Osteoblast (primary cell): Measurements from ENCODE around the gene NEURL1B. TPM values are rescaled to one million over a fixed set of nuclear protein-coding genes. Genes with fewer than 3 reads are reported as not detected.

Source experiments
- DNase-seq: peaks from one replicate; pipeline ENCODE4 v3.0.0; 2011; ENCODE audit warnings: low spot score, mixed read lengths; ENCODE audit not compliant: insufficient read length; ENCODE audit errors: missing footprints
- H2AFZ ChIP-seq: 2 replicates; pipeline ENCODE4 v1.6.0; 2011; ENCODE audit warnings: mild to moderate bottlenecking, low read length
- H3K27ac ChIP-seq: 2 replicates; pipeline ENCODE4 v1.5.1; 2011; ENCODE audit warnings: mild to moderate bottlenecking, low read depth, low read length, moderate library complexity
- H3K27me3 ChIP-seq: 2 replicates; pipeline ENCODE4 v1.6.0; 2012; ENCODE audit warnings: mild to moderate bottlenecking, control low read depth, inconsistent platforms, low read length, moderate library complexity; ENCODE audit not compliant: insufficient read depth
- H3K36me3 ChIP-seq: 2 replicates; pipeline ENCODE4 v1.5.1; 2011; ENCODE audit warnings: mild to moderate bottlenecking, low read length, control low read depth, moderate library complexity; ENCODE audit not compliant: insufficient read depth
- H3K4me1 ChIP-seq: 2 replicates; pipeline ENCODE4 v1.5.1; 2011; ENCODE audit warnings: mild to moderate bottlenecking, low read length, control low read depth, moderate library complexity; ENCODE audit not compliant: insufficient read depth
- H3K4me2 ChIP-seq: 2 replicates; pipeline ENCODE4 v1.6.0; 2011; ENCODE audit warnings: mild to moderate bottlenecking, low read length; ENCODE audit not compliant: insufficient read depth
- H3K4me3 ChIP-seq: fragments of 200-600 bp; sonication (generic); 3 replicates; pipeline ENCODE4 v1.5.1; 2012; ENCODE audit warnings: mild to moderate bottlenecking, low read length, inconsistent platforms; ENCODE audit not compliant: insufficient read depth
- H3K79me2 ChIP-seq: 2 replicates; pipeline ENCODE4 v1.6.0; 2012; ENCODE audit warnings: mild to moderate bottlenecking, low read length, control low read depth, inconsistent platforms; ENCODE audit not compliant: insufficient read depth
- H3K9me3 ChIP-seq: 2 replicates; pipeline ENCODE4 v1.5.1; 2011; ENCODE audit warnings: low read depth, low read length, control low read depth
- H4K20me1 ChIP-seq: 2 replicates; pipeline ENCODE4 v1.6.0; 2012; ENCODE audit warnings: mild to moderate bottlenecking, low read length, control low read depth; ENCODE audit not compliant: insufficient read depth
- total RNA-seq: library from RNA; depleted of rRNA; stranded (reverse); fragments of >200 nt; gene quantifications from 2 replicates; pipeline ENCODE4 v1.2.3, GENCODE V29; 2012
- TF ChIP-seq, protein P1 (sequence below): IDR thresholded peaks from 2 replicates; pipeline ENCODE4 v1.5.1; 2011; ENCODE audit warnings: mild to moderate bottlenecking, low read depth, low read length, moderate library complexity; ENCODE audit errors: extremely low read depth

The NEURL1B gene
- total RNA-seq, 1 donor = 0.36 TPM

DNA sequence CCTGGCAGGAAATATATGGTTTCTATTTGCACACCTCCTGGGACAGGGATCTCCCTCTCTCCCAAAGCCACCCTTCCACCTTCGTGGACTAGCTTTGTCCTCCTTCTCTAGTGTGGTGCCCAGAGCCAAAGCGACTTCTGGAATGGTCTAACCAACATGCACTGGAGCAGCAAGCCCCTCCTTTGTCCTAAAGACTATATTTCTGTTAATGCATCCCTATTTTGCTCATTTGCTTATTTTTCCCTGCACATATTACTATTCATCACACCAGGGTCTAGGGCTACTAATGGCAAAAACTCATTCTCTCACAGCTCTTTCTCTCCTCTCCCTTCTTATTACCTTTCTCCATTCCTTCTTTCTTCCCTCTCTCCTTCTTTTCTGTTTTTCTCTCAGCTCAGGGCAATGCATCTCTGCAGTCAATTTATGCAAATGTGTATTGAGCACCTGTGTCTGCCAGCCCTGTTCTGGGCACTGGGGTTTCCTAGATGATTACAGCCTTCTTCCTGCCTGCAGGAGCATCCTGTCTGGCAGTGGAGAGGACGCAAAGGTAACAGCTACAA is 2.8 kb upstream of the NEURL1B start:
- H3K4me3 ChIP-seq = no peak overlapping the region
- H3K27me3 ChIP-seq = peaks cover 3% of the 10 kb centered on the region
- no peak overlapping the region for H3K27ac ChIP-seq
- no peak overlapping the region for H2AFZ ChIP-seq
- TF ChIP-seq, protein P1, sequence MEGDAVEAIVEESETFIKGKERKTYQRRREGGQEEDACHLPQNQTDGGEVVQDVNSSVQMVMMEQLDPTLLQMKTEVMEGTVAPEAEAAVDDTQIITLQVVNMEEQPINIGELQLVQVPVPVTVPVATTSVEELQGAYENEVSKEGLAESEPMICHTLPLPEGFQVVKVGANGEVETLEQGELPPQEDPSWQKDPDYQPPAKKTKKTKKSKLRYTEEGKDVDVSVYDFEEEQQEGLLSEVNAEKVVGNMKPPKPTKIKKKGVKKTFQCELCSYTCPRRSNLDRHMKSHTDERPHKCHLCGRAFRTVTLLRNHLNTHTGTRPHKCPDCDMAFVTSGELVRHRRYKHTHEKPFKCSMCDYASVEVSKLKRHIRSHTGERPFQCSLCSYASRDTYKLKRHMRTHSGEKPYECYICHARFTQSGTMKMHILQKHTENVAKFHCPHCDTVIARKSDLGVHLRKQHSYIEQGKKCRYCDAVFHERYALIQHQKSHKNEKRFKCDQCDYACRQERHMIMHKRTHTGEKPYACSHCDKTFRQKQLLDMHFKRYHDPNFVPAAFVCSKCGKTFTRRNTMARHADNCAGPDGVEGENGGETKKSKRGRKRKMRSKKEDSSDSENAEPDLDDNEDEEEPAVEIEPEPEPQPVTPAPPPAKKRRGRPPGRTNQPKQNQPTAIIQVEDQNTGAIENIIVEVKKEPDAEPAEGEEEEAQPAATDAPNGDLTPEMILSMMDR = no peak
- H3K4me1 ChIP-seq = peaks cover 12% of the 10 kb centered on the region
- DNase-seq = no peak
- no peak overlapping the region for H3K4me2 ChIP-seq
- no peaks in the 10 kb centered on the region for H3K79me2 ChIP-seq
- no peaks in the 10 kb centered on the region for H3K9me3 ChIP-seq
- H4K20me1 ChIP-seq = peaks cover under 1% of the 10 kb centered on the region
- no peaks in the 10 kb centered on the region for H3K36me3 ChIP-seq

DNA sequence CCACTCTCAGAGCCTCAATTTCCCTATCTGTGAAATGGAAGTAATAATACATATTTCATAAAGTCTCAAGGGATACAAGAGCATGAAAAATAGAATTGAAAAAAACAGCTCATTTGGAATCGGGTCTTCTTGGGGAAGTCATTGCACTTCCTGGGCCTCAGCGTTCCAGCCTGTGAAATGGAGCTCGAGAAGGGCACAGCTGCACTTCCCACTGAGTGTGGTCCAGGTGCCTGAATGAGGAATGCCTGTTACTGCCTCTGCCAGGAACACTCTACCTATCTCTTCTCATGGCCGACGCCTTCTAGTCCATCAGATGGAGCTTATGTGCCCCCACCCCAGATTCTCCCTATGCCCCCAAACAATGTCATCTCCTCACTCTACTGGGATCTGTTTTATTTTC is 924 bp upstream of the NEURL1B start:
- Histone ChIP-seq H3K9me3 (no peaks in the 10 kb centered on the region), H3K4me1 (peaks cover 12% of the 10 kb centered on the region), H2AFZ (no peak overlapping the region), H3K36me3 (no peaks in the 10 kb centered on the region), H3K4me2 (peak overlapping the region; percentile 85), H4K20me1 (peaks cover 3% of the 10 kb centered on the region), H3K27me3 (peaks cover 3% of the 10 kb centered on the region), H3K79me2 (no peaks in the 10 kb centered on the region), H3K27ac (no peak overlapping the region), H3K4me3 (no peak overlapping the region)
- no peak for DNase-seq
- TF ChIP-seq, protein P1 = no peak

DNA sequence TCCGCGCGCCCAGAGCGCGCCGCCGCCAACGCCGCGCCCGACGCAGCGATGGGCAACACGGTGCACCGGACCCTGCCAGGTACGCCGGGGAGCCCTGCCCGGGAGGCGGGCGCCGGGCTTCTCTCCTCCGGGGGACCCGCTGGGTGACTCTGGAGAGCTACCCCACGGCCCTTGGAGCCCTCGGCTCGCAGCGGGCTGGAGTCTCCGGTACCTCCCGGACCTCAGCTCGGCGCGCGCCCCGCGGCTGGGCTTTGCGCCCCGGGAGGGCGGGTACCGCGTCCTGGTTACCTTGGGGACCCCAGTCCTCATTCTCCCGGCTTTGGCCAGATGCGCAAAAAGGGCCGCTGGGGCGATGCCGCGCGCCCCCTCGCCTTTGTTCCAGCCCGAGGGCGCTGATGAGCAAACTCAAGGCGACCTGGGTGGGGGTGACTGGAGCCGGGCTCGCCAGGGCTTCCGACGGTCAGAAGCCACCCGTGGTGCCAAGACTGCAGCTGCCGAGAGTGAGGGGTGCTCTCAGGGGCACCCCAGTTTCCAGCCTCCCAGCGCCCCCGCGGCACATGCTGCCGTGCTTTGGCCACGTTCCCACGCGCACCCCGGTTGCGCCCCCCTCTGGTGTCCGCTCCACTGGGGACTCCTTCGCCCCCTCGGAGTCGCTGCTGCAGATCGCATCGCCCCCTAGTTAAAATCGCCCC is 442 bp downstream of the NEURL1B start:
- Histone ChIP-seq H2AFZ (peak overlapping the region; percentile 74), H4K20me1 (peaks cover 3% of the 10 kb centered on the region), H3K36me3 (no peaks in the 10 kb centered on the region), H3K79me2 (no peaks in the 10 kb centered on the region), H3K4me2 (peak overlapping the region; percentile 76), H3K4me3 (peak overlapping the region; percentile 70), H3K9me3 (no peaks in the 10 kb centered on the region), H3K4me1 (peaks cover 15% of the 10 kb centered on the region), H3K27me3 (peaks cover 3% of the 10 kb centered on the region), H3K27ac (no peak overlapping the region)
- DNase-seq = peak; percentile 95
- TF ChIP-seq, protein P1 = peak; percentile 18

DNA sequence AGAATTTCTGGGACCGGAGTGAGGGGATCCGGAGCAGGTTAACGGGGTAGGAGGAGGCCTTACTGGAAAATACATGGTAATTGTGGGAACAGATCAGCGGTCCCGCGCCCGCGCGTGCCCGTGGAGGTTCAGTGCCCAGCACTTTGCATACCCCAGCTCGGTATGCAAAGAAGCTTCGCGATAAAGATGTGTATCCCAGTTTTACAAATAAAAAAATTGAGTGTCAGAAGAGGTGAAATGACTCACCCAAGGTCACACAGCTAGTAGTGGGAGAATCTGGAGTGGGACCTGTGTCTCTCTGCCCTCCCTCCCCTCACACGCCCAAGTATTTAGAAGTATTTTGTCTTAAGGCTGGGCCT is 967 bp downstream of the NEURL1B start:
- H2AFZ ChIP-seq = no peak overlapping the region
- peak overlapping the region; percentile 76 for H3K4me2 ChIP-seq
- H3K36me3 ChIP-seq = no peaks in the 10 kb centered on the region
- peaks cover 3% of the 10 kb centered on the region for H3K27me3 ChIP-seq
- peaks cover 3% of the 10 kb centered on the region for H4K20me1 ChIP-seq
- peaks cover 15% of the 10 kb centered on the region for H3K4me1 ChIP-seq
- peak; percentile 85 for DNase-seq
- TF ChIP-seq, protein P1 = no peak
- H3K79me2 ChIP-seq = no peaks in the 10 kb centered on the region
- no peaks in the 10 kb centered on the region for H3K9me3 ChIP-seq
- peak overlapping the region; percentile 70 for H3K4me3 ChIP-seq
- H3K27ac ChIP-seq = no peak overlapping the region
